GM12872 (cell line): ENCODE measurements around the gene TCEAL7.

Experiments used
- CTCF ChIP-seq: IDR thresholded peaks from 3 replicates; pipeline ENCODE4 v1.5.1; 2011; ENCODE audit warnings: low read depth, mild to moderate bottlenecking, low read length, moderate library complexity; ENCODE audit not compliant: insufficient read depth

TCEAL7 gene

GRCh38 chrX:103373581-103373980 lies 43.5 kb downstream of the TCEAL7 start:
- no peak for TF ChIP-seq CTCF

- TF ChIP-seq CTCF: no peak
Observed at GRCh38 chrX:103376118-103376978, 46.3 kb downstream of the TCEAL7 start, which contains the start of gene BEX3. Gene BEX3, plus strand, starts transcription at chrX:103376538. Its CDS starts 984 bp downstream, at chrX:103377522.

- no peak for TF ChIP-seq CTCF
Observed at GRCh38 chrX:103376979-103377324, 46.9 kb downstream of the TCEAL7 start.

DNA sequence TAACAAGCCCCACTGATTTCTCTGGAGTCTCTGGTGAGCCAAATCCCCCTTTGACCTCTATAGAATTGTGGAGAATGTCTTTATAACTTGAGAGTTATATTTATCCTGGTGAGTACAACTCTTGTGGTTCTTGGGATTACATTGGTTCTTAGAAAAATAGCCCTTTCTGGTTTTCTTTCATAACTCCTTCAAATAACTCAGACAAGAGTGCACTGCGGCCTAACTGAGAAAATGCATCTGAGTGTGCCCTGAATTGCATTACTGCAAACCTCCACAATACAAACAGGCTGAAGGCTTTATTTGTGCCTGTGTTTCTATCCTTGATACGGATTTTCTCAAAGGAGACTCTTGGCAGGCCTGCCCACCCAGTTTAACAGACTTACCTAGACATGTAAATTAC lies 49.0 kb downstream of the TCEAL7 start:
- no peak for TF ChIP-seq CTCF
